AG04449 (cell line): ENCODE results near the gene VRK1.

ENCODE experiments used
- CTCF ChIA-PET: fragments of 350-600 bp; formaldehyde crosslinking; extraction: SDS; loops from one replicate; lab custom pipeline; 2021; ENCODE audit warnings: antibody characterized with exemption; lab: Yijun Ruan, JAX
- POLR2A ChIA-PET: fragments of 400-600, 350-600 bp; formaldehyde crosslinking; extraction: SDS; loops from one replicate; lab custom pipeline; 2020; ENCODE audit warnings: antibody characterized with exemption, inconsistent platforms; lab: Yijun Ruan, JAX
- DNase-seq: peaks from one replicate; pipeline ENCODE4 v3.0.0-alpha.2; 2010; ENCODE audit warnings: low read depth, low spot score
- H3K4me3 ChIP-seq: 2 replicates; pipeline ENCODE4 v1.5.1; 2011; ENCODE audit warnings: low read depth, mild to moderate bottlenecking, control low read depth, low read length
- TF ChIP-seq, protein P1 (sequence below): IDR thresholded peaks from one replicate; pipeline ENCODE4 v1.5.1; 2011; ENCODE audit warnings: mild to moderate bottlenecking, moderate library complexity, low read length, control low read depth, inconsistent platforms; ENCODE audit not compliant: insufficient read depth; ENCODE audit errors: missing control alignments

The VRK1 gene

DNA sequence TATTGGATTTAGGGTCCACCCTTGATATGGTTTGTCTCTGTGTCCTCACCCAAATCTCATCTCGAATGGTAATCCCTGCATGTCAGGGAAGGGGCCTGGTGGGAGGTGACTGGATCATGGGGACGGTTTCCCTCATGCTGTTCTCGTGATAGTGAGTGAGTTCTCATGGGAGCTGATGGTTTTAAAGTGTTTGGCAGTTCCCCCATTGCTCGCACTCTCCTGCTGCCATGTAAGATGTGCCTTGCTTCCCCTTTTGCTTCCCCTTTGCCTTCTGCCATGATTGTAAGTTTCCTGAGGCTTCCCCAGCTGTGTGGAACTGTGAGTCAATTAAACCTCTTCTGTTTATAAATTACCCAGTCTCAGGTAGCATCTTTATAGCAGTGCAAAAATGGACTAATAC lies 118.3 kb downstream of the VRK1 start:
- ChIA-PET POLR2A (no interaction called here), CTCF (no interaction called here)
- TF ChIP-seq, protein P1, sequence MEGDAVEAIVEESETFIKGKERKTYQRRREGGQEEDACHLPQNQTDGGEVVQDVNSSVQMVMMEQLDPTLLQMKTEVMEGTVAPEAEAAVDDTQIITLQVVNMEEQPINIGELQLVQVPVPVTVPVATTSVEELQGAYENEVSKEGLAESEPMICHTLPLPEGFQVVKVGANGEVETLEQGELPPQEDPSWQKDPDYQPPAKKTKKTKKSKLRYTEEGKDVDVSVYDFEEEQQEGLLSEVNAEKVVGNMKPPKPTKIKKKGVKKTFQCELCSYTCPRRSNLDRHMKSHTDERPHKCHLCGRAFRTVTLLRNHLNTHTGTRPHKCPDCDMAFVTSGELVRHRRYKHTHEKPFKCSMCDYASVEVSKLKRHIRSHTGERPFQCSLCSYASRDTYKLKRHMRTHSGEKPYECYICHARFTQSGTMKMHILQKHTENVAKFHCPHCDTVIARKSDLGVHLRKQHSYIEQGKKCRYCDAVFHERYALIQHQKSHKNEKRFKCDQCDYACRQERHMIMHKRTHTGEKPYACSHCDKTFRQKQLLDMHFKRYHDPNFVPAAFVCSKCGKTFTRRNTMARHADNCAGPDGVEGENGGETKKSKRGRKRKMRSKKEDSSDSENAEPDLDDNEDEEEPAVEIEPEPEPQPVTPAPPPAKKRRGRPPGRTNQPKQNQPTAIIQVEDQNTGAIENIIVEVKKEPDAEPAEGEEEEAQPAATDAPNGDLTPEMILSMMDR: no peak
- no peak for DNase-seq
- H3K4me3 ChIP-seq: no peak overlapping the region

DNA sequence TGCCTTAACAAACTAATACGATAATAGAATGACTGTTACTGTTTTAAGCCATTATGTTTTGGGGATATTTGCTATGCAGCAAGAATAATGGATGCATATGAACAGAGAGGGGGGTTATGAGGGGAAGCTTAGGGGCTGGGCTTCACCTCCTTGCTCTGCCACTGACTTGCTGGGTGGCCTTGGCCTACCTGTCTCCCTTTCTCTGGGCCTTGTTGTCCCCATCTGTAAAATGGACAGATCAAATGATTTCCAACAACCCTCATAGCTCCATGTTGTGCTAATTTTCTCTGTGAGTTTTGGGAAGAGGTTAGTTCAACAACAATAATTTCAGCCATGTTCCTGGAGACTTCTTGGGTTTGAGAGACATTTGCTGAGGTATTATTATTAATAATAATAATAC lies 119.6 kb downstream of the VRK1 start:
- TF ChIP-seq, protein P1: no peak
- no peak for DNase-seq
- ChIA-PET POLR2A (no interaction called here), CTCF (no interaction called here)
- H3K4me3 ChIP-seq: no peak overlapping the region

DNA sequence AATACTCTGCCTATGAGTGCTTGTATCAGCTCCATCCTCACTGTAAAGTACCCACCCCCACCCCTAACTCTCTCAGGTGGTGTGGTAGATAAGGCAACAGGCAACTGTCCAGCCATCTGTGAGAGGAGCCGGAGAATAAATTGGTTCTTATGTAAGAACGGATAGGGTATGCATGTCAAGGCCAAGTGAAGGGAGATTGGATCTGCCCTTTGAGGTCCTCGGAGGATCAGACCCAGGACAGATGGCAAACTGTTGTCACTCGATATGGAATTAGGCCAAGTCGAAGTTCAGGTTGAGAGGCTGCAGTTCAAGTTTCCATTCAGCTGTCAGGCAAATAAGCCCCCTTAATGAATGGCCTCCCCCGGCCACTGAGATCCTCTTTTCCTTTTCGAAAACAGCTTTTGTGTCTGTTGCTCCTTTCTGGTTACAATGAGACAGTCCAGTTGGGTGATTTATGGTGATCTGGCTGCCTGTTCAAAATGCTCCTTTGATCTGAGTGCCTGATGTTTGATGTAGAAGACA lies 120.3 kb downstream of the VRK1 start:
- TF ChIP-seq, protein P1: no peak
- CTCF ChIA-PET: no interaction called here
- POLR2A ChIA-PET: no interaction called here
- no peak overlapping the region for H3K4me3 ChIP-seq
- no peak for DNase-seq

DNA sequence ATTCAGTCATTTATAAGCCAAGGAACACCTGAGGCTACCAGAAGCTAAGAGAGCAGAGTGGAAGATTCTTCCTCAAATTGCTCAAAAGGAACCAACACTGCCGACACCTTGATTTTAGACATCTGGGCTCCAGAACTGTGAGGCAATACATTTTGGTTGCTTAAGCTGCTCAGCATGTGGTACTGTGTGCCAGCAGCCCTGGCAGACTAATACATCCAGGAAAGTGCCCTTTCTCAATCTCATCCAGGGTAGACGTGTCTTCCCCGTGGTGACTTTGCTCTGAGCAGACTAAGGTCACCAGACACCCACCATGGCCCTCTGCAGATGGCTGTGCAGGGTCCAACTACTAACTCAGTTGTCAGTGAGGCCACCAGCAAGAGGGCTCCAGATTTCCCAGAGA lies 122.8 kb downstream of the VRK1 start:
- no peak overlapping the region for H3K4me3 ChIP-seq
- ChIA-PET CTCF (interaction anchor here (0.6 kb wide), 1 partner anchor 80 kb away, joined by 3 read pairs; no protein-coding TSS in a partner anchor), POLR2A (no interaction called here)
- TF ChIP-seq, protein P1: no peak
- DNase-seq: no peak

DNA sequence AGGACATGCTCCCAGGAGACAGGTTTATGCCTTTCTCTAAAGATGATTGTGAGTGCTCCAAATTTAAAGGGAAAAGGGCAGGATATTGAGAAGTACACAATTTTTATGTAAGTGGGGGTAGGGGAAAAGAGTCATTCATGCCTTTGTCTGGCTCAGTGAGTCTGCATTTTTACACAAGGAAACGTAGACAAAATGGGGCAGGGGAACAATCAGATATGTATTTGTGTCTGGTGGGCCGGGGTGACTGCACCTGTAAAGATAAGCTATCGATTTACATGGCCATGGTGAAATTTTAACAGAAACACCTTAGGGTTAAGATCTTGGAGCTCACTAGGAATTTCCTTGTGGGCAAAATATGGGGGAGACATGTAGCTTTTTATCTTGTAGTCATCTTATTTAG lies 123.6 kb downstream of the VRK1 start:
- ChIA-PET CTCF (no interaction called here), POLR2A (no interaction called here)
- no peak overlapping the region for H3K4me3 ChIP-seq
- TF ChIP-seq, protein P1: no peak
- DNase-seq: no peak

DNA sequence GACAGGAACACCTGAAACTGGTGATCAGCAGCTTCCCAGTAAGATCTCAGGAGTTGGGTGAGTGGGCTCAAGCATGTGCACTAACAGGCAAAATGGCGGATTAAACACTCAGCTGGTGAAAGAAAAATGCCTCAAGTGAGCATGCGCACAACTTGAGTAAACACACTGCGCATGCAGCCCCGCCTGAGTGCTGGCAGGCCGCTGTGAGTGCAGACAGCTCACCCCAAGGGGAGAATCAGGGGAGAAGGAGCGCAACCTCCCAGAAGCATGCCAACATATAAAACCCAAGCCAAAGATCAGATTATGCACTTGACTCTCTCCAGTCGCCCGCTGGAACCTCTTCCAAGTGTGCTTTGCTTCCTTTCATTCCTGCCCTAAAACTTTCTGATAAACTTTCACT lies 125.8 kb downstream of the VRK1 start:
- TF ChIP-seq, protein P1: no peak
- DNase-seq: no peak
- no peak overlapping the region for H3K4me3 ChIP-seq
- ChIA-PET POLR2A (no interaction called here), CTCF (no interaction called here)
